ENCODE data around the gene SPATS2.

The SPATS2 gene

GRCh38 chr12:49564686-49565405 is 197.6 kb downstream of the SPATS2 start:
- Histone ChIP-seq H3K4me2 (ENCODE audit: low read length) (no peak overlapping the region), H3K9ac (ENCODE audit: low read length) (no peak overlapping the region), H3K4me1 (ENCODE audit: insufficient read depth, low read length, severe bottlenecking) (peaks cover 20% of the 10 kb centered on the region), H3K79me2 (ENCODE audit: insufficient read depth, low read length) (peaks cover 17% of the 10 kb centered on the region), H3K4me3 (ENCODE audit: low read depth, low read length, poor library complexity, severe bottlenecking) (no peak overlapping the region), H3K9me3 (ENCODE audit: low read length) (no peaks in the 10 kb centered on the region), H2AFZ (ENCODE audit: low read length) (no peak overlapping the region), H4K20me1 (ENCODE audit: insufficient read depth, low read length) (no peaks in the 10 kb centered on the region), H3F3A (ENCODE audit: insufficient read depth, low read length) (no peaks in the 10 kb centered on the region), H3K27ac (ENCODE audit: low read depth, low read length, poor library complexity, severe bottlenecking) (no peak overlapping the region), H3K27me3 (ENCODE audit: insufficient read depth, low read length) (no peaks in the 10 kb centered on the region), H3K36me3 (ENCODE audit: insufficient read depth, low read length) (peaks cover 55% of the 10 kb centered on the region), H3K9me2 (ENCODE audit: low read depth, low read length) (no peaks in the 10 kb centered on the region)
- TF ChIP-seq EZH2 (IDR thresholded peaks at IDR 0.05; ENCODE audit: borderline replicate concordance, low read length): no peak
- TF ChIP-seq, protein P1, sequence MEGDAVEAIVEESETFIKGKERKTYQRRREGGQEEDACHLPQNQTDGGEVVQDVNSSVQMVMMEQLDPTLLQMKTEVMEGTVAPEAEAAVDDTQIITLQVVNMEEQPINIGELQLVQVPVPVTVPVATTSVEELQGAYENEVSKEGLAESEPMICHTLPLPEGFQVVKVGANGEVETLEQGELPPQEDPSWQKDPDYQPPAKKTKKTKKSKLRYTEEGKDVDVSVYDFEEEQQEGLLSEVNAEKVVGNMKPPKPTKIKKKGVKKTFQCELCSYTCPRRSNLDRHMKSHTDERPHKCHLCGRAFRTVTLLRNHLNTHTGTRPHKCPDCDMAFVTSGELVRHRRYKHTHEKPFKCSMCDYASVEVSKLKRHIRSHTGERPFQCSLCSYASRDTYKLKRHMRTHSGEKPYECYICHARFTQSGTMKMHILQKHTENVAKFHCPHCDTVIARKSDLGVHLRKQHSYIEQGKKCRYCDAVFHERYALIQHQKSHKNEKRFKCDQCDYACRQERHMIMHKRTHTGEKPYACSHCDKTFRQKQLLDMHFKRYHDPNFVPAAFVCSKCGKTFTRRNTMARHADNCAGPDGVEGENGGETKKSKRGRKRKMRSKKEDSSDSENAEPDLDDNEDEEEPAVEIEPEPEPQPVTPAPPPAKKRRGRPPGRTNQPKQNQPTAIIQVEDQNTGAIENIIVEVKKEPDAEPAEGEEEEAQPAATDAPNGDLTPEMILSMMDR (IDR thresholded peaks at IDR 0.05; ENCODE audit: low read length): no peak

DNA sequence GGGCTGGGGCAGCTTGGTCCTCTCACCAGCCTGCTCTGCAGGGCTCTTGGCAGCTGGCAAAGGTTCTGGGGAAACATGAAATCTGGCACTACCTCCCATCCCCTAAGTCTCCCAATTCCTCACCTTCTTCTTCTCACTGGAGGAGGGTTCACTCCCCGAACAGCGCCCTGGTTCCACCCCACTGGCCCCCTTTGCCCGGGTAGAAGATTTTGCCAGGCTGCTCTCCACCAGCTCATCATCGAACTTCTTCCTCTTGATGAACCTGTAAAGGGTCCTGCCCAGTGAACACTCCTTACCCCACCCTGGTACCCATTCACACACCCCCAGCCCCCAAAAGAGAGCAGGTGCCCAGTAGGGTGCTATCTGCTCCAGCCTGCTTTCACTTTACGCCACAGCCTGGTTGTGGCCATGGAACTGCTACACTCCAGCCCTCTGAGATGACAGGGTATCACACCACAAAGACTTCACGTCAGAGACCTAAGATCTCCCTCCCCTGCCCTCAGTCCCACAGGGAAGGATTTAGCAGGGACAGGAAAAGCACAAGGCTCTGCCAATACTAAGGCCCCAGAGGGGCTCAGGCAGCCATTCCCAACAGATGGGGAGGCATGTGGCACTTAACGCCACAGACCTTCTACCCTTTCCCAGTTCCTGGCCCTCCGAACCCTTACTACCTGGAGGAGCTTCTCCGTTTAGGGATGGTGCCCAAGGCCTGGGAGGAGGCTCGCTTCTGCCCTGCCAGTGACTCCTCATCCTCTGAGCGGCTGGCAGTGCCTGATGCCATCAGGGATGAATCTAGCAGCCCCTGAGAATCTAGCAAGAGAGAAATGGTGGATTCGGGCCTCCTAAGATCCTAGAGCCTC is 198.4 kb downstream of the SPATS2 start:
- no peaks in the 10 kb centered on the region for H3F3A ChIP-seq (ENCODE audit: insufficient read depth, low read length)
- no peak overlapping the region for H3K4me2 ChIP-seq (ENCODE audit: low read length)
- no peak overlapping the region for H3K4me3 ChIP-seq (ENCODE audit: low read depth, low read length, poor library complexity, severe bottlenecking)
- H3K27me3 ChIP-seq (ENCODE audit: insufficient read depth, low read length): no peaks in the 10 kb centered on the region
- H3K79me2 ChIP-seq (ENCODE audit: insufficient read depth, low read length): peaks cover 17% of the 10 kb centered on the region
- no peaks in the 10 kb centered on the region for H4K20me1 ChIP-seq (ENCODE audit: insufficient read depth, low read length)
- no peak overlapping the region for H3K9ac ChIP-seq (ENCODE audit: low read length)
- H3K4me1 ChIP-seq (ENCODE audit: insufficient read depth, low read length, severe bottlenecking): peaks cover 20% of the 10 kb centered on the region
- TF ChIP-seq, protein P1 (IDR thresholded peaks at IDR 0.05; ENCODE audit: low read length): no peak
- no peak for TF ChIP-seq EZH2 (IDR thresholded peaks at IDR 0.05; ENCODE audit: borderline replicate concordance, low read length)
- no peaks in the 10 kb centered on the region for H3K9me2 ChIP-seq (ENCODE audit: low read depth, low read length)
- no peak overlapping the region for H2AFZ ChIP-seq (ENCODE audit: low read length)
- H3K27ac ChIP-seq (ENCODE audit: low read depth, low read length, poor library complexity, severe bottlenecking): no peak overlapping the region
- no peaks in the 10 kb centered on the region for H3K9me3 ChIP-seq (ENCODE audit: low read length)
- peaks cover 47% of the 10 kb centered on the region for H3K36me3 ChIP-seq (ENCODE audit: insufficient read depth, low read length)

GRCh38 chr12:49566361-49566760 is 199.1 kb downstream of the SPATS2 start:
- peaks cover 17% of the 10 kb centered on the region for H3K79me2 ChIP-seq (ENCODE audit: insufficient read depth, low read length)
- H3K27me3 ChIP-seq (ENCODE audit: insufficient read depth, low read length): no peaks in the 10 kb centered on the region
- H3K4me1 ChIP-seq (ENCODE audit: insufficient read depth, low read length, severe bottlenecking): peaks cover 20% of the 10 kb centered on the region
- no peak overlapping the region; the same call in 1 of the 2 replicates for H3K9ac ChIP-seq (ENCODE audit: low read length)
- H3K9me3 ChIP-seq (ENCODE audit: low read length): no peaks in the 10 kb centered on the region
- H3K4me3 ChIP-seq (ENCODE audit: low read depth, low read length, poor library complexity, severe bottlenecking): no peak overlapping the region
- peak overlapping the region; percentile 97; the same call in 1 of the 2 replicates for H3K4me2 ChIP-seq (ENCODE audit: low read length)
- H4K20me1 ChIP-seq (ENCODE audit: insufficient read depth, low read length): no peaks in the 10 kb centered on the region
- H3F3A ChIP-seq (ENCODE audit: insufficient read depth, low read length): no peaks in the 10 kb centered on the region
- TF ChIP-seq, protein P1 (IDR thresholded peaks at IDR 0.05; ENCODE audit: low read length): no peak
- TF ChIP-seq EZH2 (IDR thresholded peaks at IDR 0.05; ENCODE audit: borderline replicate concordance, low read length): no peak
- H3K27ac ChIP-seq (ENCODE audit: low read depth, low read length, poor library complexity, severe bottlenecking): no peak overlapping the region
- H3K9me2 ChIP-seq (ENCODE audit: low read depth, low read length): no peaks in the 10 kb centered on the region
- no peak overlapping the region for H2AFZ ChIP-seq (ENCODE audit: low read length)
- peaks cover 39% of the 10 kb centered on the region for H3K36me3 ChIP-seq (ENCODE audit: insufficient read depth, low read length)

Data from OCI-LY1 (cell line).